Mucosa of rectum (tissue), 2 donors: ENCODE measurements around the gene USHBP1.

ENCODE experiments used
- H3K27ac ChIP-seq, 2 donors: one replicate each; pipeline ENCODE4 v1.7.0; 2013; ENCODE audit warnings: inconsistent platforms in 2 of 2, low read depth in 2 of 2, low read length in 2 of 2
- H3K27me3 ChIP-seq, 2 donors: one replicate each; pipeline ENCODE4 v1.7.0; 2013; ENCODE audit warnings: low read length in 2 of 2; ENCODE audit not compliant: control insufficient read depth in 2 of 2, insufficient read depth in 2 of 2
- H3K36me3 ChIP-seq, 2 donors: one replicate each; pipeline ENCODE4 v1.7.0; 2013; ENCODE audit warnings: low read length in 2 of 2; ENCODE audit not compliant: control insufficient read depth in 2 of 2, insufficient read depth in 2 of 2
- H3K4me1 ChIP-seq, 2 donors: one replicate each; pipeline ENCODE4 v1.7.0; 2013; ENCODE audit warnings: low read length in 2 of 2, mild to moderate bottlenecking in 1 of 2; ENCODE audit not compliant: control insufficient read depth in 2 of 2, insufficient read depth in 2 of 2
- H3K4me3 ChIP-seq, 2 donors: one replicate each; pipeline ENCODE4 v1.7.0; 2013; ENCODE audit warnings: low read length in 2 of 2
- H3K9ac ChIP-seq, 2 donors: one replicate each; pipeline ENCODE4 v1.7.0; 2013; ENCODE audit warnings: low read length in 2 of 2, low read depth in 1 of 2, mild to moderate bottlenecking in 1 of 2
- H3K9me3 ChIP-seq, 2 donors: one replicate each; pipeline ENCODE4 v1.7.0; 2013; ENCODE audit warnings: low read length in 2 of 2; ENCODE audit not compliant: control insufficient read depth in 2 of 2
- donor health status: healthy.
- donor health status: Normal muscosa, but diverticular disease.

The USHBP1 gene

DNA sequence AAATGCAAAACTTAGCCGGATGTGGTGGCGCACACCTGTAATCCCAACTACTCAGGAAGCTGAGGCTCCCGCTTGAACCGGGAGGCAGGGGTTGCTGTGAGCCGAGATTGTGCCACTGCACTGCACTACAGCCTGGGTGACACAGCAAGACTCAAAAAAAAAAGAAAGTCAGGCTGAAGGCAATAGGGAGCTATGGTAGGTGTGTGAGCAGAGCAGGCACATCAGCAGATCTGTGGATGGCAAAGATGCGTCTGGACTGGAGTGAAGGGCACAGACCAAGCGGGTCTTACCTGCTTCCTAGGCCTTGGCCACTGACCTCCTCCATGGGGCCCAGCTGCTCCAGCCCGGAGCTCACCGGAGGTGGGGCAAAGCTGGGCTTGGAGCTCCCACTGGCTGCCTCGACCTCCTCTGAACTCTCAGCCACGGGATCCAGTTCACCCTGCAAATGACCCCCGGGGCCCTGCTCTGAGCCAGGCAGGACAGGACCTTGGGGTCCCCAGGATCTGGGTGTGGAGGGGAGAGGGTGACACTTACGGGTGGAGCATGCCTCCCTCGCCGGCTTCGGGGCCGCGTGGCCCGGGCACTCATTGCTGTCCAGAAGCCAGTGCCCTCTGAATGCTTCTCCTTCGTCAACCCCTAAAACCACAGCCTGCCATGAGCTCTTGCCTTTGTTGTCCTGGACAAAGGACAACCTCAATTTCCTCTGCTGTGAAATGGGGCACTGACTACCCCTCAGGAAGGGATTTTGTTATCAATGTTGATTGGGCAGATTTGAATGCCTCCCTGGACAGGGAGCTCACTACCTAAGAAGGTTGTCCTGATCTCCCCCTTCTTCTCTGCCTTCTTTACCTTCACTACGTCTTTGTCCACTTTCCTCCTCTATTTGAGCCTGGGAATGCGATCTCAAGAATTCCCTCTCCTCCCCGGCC, 569 bp downstream of the USHBP1 start:
- Histone ChIP-seq H3K9ac (no peak overlapping the region), H3K27ac (peak overlapping the region in 1 of 2 donors; percentile 9), H3K9me3 (no peaks in the 10 kb centered on the region), H3K4me1 (peaks cover 7% of the 10 kb centered on the region in 2 donors), H3K27me3 (no peaks in the 10 kb centered on the region), H3K4me3 (peak overlapping the region in 1 of 2 donors; percentile 33), H3K36me3 (peaks cover 0 to 1% of the 10 kb centered on the region in 2 donors)

DNA sequence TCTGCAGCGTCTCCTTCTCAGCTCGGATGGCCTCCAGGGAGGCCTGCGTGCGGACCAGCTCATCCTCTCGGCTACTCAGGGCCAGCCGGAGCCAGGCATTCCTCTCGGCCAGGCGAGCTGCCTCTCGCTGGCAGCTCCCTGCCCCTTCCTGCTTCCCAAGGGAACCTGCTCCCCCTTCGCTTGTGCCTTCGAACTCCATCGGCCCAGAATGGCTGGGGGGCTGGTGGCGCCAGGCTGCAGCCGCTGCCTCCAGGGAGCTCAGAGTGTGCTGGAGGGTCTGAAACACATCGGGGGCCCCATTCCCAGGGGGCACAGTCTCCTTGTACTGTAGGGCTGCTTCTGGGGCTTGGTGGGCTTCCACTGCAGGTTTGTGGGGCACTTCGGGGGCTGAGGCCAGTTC, 2.0 kb downstream of the USHBP1 start:
- H3K9ac ChIP-seq: no peak overlapping the region
- no peak overlapping the region for H3K4me3 ChIP-seq
- no peak overlapping the region for H3K27ac ChIP-seq
- no peaks in the 10 kb centered on the region for H3K27me3 ChIP-seq
- H3K9me3 ChIP-seq: no peaks in the 10 kb centered on the region
- no peaks in the 10 kb centered on the region for H3K36me3 ChIP-seq
- H3K4me1 ChIP-seq: peaks cover 0 to 2% of the 10 kb centered on the region in 2 donors

GRCh38 chr19:17260842-17261325, 3.7 kb downstream of the USHBP1 start:
- no peaks in the 10 kb centered on the region for H3K27me3 ChIP-seq
- no peak overlapping the region for H3K9ac ChIP-seq
- H3K36me3 ChIP-seq: no peaks in the 10 kb centered on the region
- H3K4me3 ChIP-seq: no peak overlapping the region
- H3K27ac ChIP-seq: no peak overlapping the region
- peaks cover 0 to 2% of the 10 kb centered on the region in 2 donors for H3K4me1 ChIP-seq
- no peaks in the 10 kb centered on the region for H3K9me3 ChIP-seq

DNA sequence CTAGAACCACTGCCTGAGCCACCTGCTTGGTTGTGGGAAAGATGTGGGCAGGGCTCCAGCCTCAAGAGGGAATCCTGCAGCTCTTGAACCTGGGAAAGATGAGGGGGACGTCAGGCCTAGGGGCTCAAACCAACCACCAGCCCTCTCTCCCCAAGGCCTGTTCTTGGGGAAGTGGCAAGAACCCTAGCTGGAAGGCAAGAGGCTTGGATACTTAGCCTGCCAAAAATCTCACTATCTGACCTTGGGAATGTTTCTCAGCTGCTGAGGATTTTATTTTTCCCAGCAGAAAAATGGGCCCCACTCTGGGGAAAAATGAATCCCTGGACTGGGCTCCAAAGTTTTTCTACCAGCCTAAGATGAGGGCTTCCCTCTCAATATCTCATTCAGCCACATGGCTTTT, 4.6 kb downstream of the USHBP1 start:
- Histone ChIP-seq H3K9ac (no peak overlapping the region), H3K27ac (no peak overlapping the region), H3K9me3 (no peaks in the 10 kb centered on the region), H3K4me1 (peaks cover 0 to 2% of the 10 kb centered on the region in 2 donors), H3K36me3 (no peaks in the 10 kb centered on the region), H3K27me3 (no peaks in the 10 kb centered on the region), H3K4me3 (no peak overlapping the region)

- Histone ChIP-seq H3K9me3 (no peaks in the 10 kb centered on the region), H3K27ac (no peak overlapping the region), H3K27me3 (no peaks in the 10 kb centered on the region), H3K36me3 (no peaks in the 10 kb centered on the region), H3K4me3 (no peak overlapping the region), H3K4me1 (peaks cover 0 to 2% of the 10 kb centered on the region in 2 donors), H3K9ac (no peak overlapping the region)
These were observed 5.3 kb downstream of the USHBP1 start for GRCh38 chr19:17259118-17259780.

- Histone ChIP-seq H3K4me3 (no peak overlapping the region), H3K36me3 (no peaks in the 10 kb centered on the region), H3K9me3 (no peaks in the 10 kb centered on the region), H3K27me3 (no peaks in the 10 kb centered on the region), H3K27ac (no peak overlapping the region), H3K4me1 (peaks cover 0 to 2% of the 10 kb centered on the region in 2 donors), H3K9ac (no peak overlapping the region)
These were observed 8.4 kb downstream of the USHBP1 start for GRCh38 chr19:17256130-17256529.

GRCh38 chr19:17255150-17255621, 9.4 kb downstream of the USHBP1 start:
- H3K4me1 ChIP-seq: no peaks in the 10 kb centered on the region
- H3K9ac ChIP-seq: no peak overlapping the region
- no peak overlapping the region for H3K27ac ChIP-seq
- no peaks in the 10 kb centered on the region for H3K9me3 ChIP-seq
- no peaks in the 10 kb centered on the region for H3K27me3 ChIP-seq
- H3K4me3 ChIP-seq: no peak overlapping the region
- no peaks in the 10 kb centered on the region for H3K36me3 ChIP-seq

DNA sequence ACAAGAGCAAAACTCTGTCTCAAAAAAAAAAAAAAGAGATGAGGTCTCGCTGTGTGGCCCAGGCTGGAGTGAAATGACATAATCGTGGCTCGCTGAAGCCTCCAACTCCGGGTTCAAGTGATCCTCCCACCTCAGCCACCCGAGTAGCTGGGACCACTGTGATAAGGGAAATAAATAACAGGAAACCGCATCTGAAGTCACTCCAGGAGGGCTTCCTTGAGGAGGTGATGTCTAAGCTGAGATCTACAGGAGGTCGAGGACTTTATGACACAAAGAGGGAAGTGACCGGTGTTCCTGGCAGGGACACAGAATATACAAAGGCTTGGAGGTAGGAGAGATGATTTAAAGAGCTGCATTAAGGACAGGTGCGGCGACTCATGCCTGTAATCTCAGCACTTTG, 9.9 kb downstream of the USHBP1 start:
- Histone ChIP-seq H3K4me3 (no peak overlapping the region), H3K36me3 (no peaks in the 10 kb centered on the region), H3K9ac (no peak overlapping the region), H3K27ac (no peak overlapping the region), H3K4me1 (no peaks in the 10 kb centered on the region), H3K9me3 (no peaks in the 10 kb centered on the region), H3K27me3 (no peaks in the 10 kb centered on the region)

DNA sequence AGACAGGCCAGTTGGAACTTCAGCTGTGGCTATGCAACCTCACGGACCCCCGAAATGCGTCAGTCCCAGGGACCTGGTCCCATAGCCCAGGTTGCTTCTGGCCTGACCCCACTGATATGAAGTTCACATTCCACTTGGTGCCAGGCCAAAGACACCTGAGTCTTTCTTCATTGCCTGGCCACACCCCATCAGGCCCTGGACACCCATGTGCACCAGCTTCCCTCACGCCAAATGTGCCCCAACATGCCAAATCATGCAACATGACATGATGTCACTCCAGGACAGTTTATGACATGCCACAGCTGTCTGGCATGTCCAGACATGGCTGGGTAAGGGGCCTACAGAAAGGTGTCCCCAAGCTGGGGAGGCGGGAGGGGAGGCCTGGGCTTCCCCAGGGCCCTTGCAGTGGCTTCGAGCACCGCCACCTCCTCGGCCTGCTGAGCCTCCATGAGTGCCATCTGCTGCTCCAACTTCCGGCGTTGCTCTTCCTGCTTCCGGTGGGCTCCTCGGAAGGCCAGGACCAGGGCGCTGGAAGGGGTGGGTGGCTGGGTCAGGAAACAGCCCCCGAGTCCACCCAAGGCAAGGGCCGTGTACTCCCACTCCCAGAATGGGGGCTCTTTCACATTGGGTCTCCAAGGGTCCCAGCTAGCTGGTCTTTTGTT, 14.5 kb downstream of the USHBP1 start:
- H3K36me3 ChIP-seq: no peaks in the 10 kb centered on the region
- no peak overlapping the region for H3K27ac ChIP-seq
- no peak overlapping the region for H3K4me3 ChIP-seq
- peaks cover 26 to 30% of the 10 kb centered on the region in 2 donors for H3K4me1 ChIP-seq
- no peak overlapping the region for H3K9ac ChIP-seq
- H3K9me3 ChIP-seq: no peaks in the 10 kb centered on the region
- no peaks in the 10 kb centered on the region for H3K27me3 ChIP-seq
